Sigmoid colon (tissue), 7 donors: ENCODE data around the gene XIRP2. TPM values are rescaled to one million over a fixed set of nuclear protein-coding genes. Genes with fewer than 3 reads are reported as not detected.

Source experiments
- DNase-seq: peaks from one replicate; pipeline ENCODE4 v3.0.0-alpha.2; 2019
- H3K27ac ChIP-seq, 4 donors: fragments of 200-600 bp; sonication (generic); one replicate each; pipeline ENCODE4 v1.5.1; 2016 to 2019; ENCODE audit warnings: mild to moderate bottlenecking in 1 of 4
- H3K27me3 ChIP-seq, 3 donors: fragments of 200-600 bp; sonication (generic); one replicate each; pipeline ENCODE4 v1.5.1; 2019; ENCODE audit warnings: mild to moderate bottlenecking in 1 of 3
- H3K36me3 ChIP-seq, 4 donors: fragments of 200-600 bp; sonication (generic); one replicate each; pipeline ENCODE4 v1.5.1; 2016 to 2019
- H3K4me1 ChIP-seq, 4 donors: fragments of 200-600 bp; sonication (generic); one replicate each; pipeline ENCODE4 v1.5.1; 2017 to 2019
- H3K4me3 ChIP-seq, 4 donors: fragments of 200-600 bp; sonication (generic); one replicate each; pipeline ENCODE4 v1.5.1; 2017 to 2019; ENCODE audit warnings: mild to moderate bottlenecking in 2 of 4, moderate library complexity in 1 of 4
- H3K9me3 ChIP-seq, 4 donors: fragments of 200-600 bp in 3 of 4; sonication (generic) in 3 of 4; one replicate each; pipeline versions ENCODE4 v1.5.1 to v1.6.1; 2013 to 2019
- EP300 ChIP-seq, 4 donors: sonication (generic); formaldehyde crosslinking; IDR thresholded peaks; one replicate each; pipeline ENCODE4 v1.6.1; 2017; ENCODE audit warnings: antibody characterized with exemption in 4 of 4
- POLR2A ChIP-seq, 2 donors: fragments of 450-650 bp; IDR thresholded peaks; one replicate each; pipeline ENCODE4 v1.6.1; 2016; ENCODE audit warnings: antibody characterized with exemption in 2 of 2, mild to moderate bottlenecking in 2 of 2, moderate library complexity in 2 of 2
- POLR2AphosphoS5 ChIP-seq, 4 donors: sonication (generic); formaldehyde crosslinking; IDR thresholded peaks; one replicate each; pipeline ENCODE4 v1.6.1; 2017; ENCODE audit warnings: antibody characterized with exemption in 4 of 4
- WGBS, 2 donors: extraction: QIAGEN DNeasy Blood & Tissue Kit; methylation state at CpG; one replicate each; pipeline ENCODE4 v1.1.7; 2013; 5-methylcytosine and 5-hydroxymethylcytosine counted together
- intact Hi-C: fragments of 100-400 bp; cut with DNase I; formaldehyde crosslinking; loops from one replicate; pipeline ENCODE4 v1.15.1; 2023
- polyA plus RNA-seq, 3 donors: library from polyadenylated mRNA; stranded (reverse); fragments of 200-250 nt; gene quantifications; one replicate each; pipeline ENCODE4 v1.2.3, GENCODE V29; 2013
- total RNA-seq, 4 donors: library from RNA; depleted of rRNA; stranded (reverse); fragments of >200 nt; gene quantifications; one replicate each; pipeline ENCODE4 v1.1.0, GENCODE V29; 2016
- TF ChIP-seq, protein P1 (sequence below), 4 experiments: fragments of 450-650 bp in 3 of 4; fragments of 200-600 bp in 1 of 4; IDR thresholded peaks; one replicate each; pipeline ENCODE4 v1.5.1; 2016 to 2019; ENCODE audit warnings: antibody characterized with exemption in 4 of 4, mild to moderate bottlenecking in 3 of 4, moderate library complexity in 2 of 4
- donor health status: healthy with polysubstance abuse.
- donor health status: Bipolar disorder and iron deficiency.
- donor health status: healthy.

Gene XIRP2
- total RNA-seq (under 1 TPM in 1 of 4 donors, not detected in 3; under 0.01 TPM), polyA plus RNA-seq (1 to 10 TPM in 1 of 3 donors, under 1 TPM in 2; 0.17 to 1.8 (median 0.23) TPM)

DNA sequence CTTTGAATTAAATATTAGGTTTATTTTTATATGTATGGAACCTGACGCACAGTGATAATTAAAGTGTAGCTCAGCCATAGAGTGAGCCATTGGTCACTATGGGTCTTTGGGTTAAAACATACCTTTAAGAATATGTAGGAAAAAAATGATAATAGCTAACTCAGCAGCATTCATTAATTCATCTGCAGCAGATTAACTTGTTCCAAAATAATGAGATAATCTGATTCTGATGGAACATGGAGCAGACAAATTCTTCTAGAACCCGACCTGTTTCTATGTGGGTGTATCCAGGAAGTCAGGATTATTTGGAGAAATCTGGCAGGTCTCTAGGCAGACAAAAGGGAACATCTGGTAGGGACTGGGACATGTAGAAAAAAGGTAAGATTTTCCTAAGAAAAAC, at the start of gene XIRP2:
XIRP2 (plus strand) TSS at position 301 of the 400 bp plus-strand sequence. CDS start 15,003 bp downstream, outside the sequence.
- no peak within 1 kb of the TSS for H3K4me3 ChIP-seq
- DNase-seq = no peak
- intact Hi-C loops = no loop called here
- TF ChIP-seq POLR2AphosphoS5 (IDR thresholded peaks at IDR 0.05) = no peak
- TF ChIP-seq EP300 (IDR thresholded peaks at IDR 0.05) = no peak
- TF ChIP-seq POLR2A (IDR thresholded peaks at IDR 0.05) = no peak
- TF ChIP-seq, protein P1, sequence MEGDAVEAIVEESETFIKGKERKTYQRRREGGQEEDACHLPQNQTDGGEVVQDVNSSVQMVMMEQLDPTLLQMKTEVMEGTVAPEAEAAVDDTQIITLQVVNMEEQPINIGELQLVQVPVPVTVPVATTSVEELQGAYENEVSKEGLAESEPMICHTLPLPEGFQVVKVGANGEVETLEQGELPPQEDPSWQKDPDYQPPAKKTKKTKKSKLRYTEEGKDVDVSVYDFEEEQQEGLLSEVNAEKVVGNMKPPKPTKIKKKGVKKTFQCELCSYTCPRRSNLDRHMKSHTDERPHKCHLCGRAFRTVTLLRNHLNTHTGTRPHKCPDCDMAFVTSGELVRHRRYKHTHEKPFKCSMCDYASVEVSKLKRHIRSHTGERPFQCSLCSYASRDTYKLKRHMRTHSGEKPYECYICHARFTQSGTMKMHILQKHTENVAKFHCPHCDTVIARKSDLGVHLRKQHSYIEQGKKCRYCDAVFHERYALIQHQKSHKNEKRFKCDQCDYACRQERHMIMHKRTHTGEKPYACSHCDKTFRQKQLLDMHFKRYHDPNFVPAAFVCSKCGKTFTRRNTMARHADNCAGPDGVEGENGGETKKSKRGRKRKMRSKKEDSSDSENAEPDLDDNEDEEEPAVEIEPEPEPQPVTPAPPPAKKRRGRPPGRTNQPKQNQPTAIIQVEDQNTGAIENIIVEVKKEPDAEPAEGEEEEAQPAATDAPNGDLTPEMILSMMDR (IDR thresholded peaks at IDR 0.05) = no peak
- H3K27ac ChIP-seq = no peak within 1 kb of the TSS
- no peaks in the 10 kb centered on the region for H3K9me3 ChIP-seq
- 69 to 84% methylated on average over 2 of the region's 2 CpGs for WGBS, 2 donors
- H3K36me3 ChIP-seq = no peaks in the 10 kb centered on the region
- no peaks in the 10 kb centered on the region for H3K27me3 ChIP-seq
- H3K4me1 ChIP-seq = peaks cover 0 to 4% (median 0%) of the 10 kb centered on the region in 4 donors

DNA sequence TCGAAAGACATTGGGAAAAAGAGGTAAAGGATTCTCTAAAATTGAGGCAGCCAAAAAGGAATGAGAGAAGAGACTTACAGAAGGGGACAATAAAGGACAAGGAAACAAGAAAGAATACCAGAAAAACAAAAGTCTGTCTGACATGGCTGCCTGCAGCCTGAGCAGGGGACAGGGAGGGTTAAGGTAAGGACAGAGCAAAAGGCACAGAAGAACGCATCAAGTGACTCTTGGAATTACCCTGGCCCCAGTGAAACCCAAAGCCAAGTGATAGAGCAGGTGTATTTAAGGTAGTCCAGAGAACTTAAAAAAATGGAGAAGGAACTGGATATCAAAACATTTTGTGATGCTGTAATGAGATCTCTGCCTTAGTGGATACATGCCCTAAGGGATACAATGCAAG, 47.1 kb upstream of the XIRP2 start:
- no peaks in the 10 kb centered on the region for H3K9me3 ChIP-seq
- 64 to 75% methylated on average over 2 of the region's 2 CpGs for WGBS, 2 donors
- intact Hi-C loops = no loop called here

DNA sequence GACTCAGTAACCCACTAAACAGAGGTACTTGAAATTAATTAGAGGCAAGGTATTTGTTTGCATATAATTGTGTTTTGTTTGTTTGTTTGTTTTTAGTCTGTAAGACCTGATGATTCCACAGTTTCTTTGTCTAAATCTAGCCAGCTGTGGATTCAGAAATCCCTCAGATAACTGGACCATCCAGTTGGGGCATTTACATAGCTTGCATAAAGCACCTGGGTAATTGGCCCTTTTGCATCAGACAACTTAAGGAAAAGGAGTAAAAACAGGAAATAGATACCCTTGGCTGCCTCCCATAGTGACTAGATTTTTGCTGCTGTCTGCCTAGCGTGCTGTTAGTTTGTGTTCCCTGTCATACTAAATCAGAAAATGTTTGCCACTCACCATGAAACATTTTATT, 46.6 kb upstream of the XIRP2 start:
- WGBS, 2 donors = 46 to 50% methylated on average over 1 of the region's 1 CpG

More for the DNA sequence above, 47.1 kb upstream of the XIRP2 start:
- Histone ChIP-seq H3K27me3 (no peaks in the 10 kb centered on the region), H3K4me1 (no peaks in the 10 kb centered on the region), H3K27ac (no peak overlapping the region), H3K4me3 (no peak overlapping the region), H3K36me3 (no peaks in the 10 kb centered on the region)
- TF ChIP-seq, protein P1 (IDR thresholded peaks at IDR 0.05) = no peak
- TF ChIP-seq EP300 (IDR thresholded peaks at IDR 0.05) (no peak), POLR2AphosphoS5 (IDR thresholded peaks at IDR 0.05) (no peak), POLR2A (IDR thresholded peaks at IDR 0.05) (no peak)
- DNase-seq = no peak

DNA sequence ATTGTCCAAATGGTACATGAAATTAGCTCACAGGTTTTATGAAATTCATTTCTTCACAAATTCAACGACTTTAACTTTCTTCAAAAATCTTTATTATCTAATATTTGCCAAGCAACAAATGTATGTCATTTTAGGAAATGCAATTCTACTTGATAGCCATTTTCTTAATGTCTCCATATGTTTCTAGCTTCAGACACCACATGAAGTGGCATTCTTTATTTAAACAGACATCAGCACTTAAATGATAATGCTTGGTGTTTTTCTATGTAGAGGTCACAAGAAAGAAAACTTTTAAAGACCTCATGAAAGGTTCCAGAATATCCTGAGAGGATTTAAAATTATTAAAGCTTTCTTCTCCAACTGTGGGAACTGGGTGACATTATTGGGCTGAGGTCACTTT, 44.2 kb upstream of the XIRP2 start:
- H3K4me1 ChIP-seq = no peaks in the 10 kb centered on the region
- peaks cover 0 to 3% (median 0%) of the 10 kb centered on the region in 4 donors for H3K9me3 ChIP-seq
- no peak overlapping the region for H3K27ac ChIP-seq
- H3K4me3 ChIP-seq = no peak overlapping the region
- intact Hi-C loops = no loop called here
- WGBS, 2 donors = 73 to 88% methylated on average over 1 of the region's 1 CpG
- no peaks in the 10 kb centered on the region for H3K36me3 ChIP-seq
- H3K27me3 ChIP-seq = no peaks in the 10 kb centered on the region
- TF ChIP-seq EP300 (IDR thresholded peaks at IDR 0.05) (no peak), POLR2A (IDR thresholded peaks at IDR 0.05) (no peak), POLR2AphosphoS5 (IDR thresholded peaks at IDR 0.05) (no peak)
- TF ChIP-seq, protein P1 (IDR thresholded peaks at IDR 0.05) = no peak
- no peak for DNase-seq

More for the DNA sequence above, 46.6 kb upstream of the XIRP2 start:
- no peaks in the 10 kb centered on the region for H3K36me3 ChIP-seq
- no peaks in the 10 kb centered on the region for H3K4me1 ChIP-seq
- no peak overlapping the region for H3K27ac ChIP-seq
- H3K9me3 ChIP-seq = no peaks in the 10 kb centered on the region
- intact Hi-C loops = no loop called here
- H3K4me3 ChIP-seq = no peak overlapping the region
- DNase-seq = no peak
- no peaks in the 10 kb centered on the region for H3K27me3 ChIP-seq
- TF ChIP-seq EP300 (IDR thresholded peaks at IDR 0.05) (no peak), POLR2A (IDR thresholded peaks at IDR 0.05) (no peak), POLR2AphosphoS5 (IDR thresholded peaks at IDR 0.05) (no peak)
- TF ChIP-seq, protein P1 (IDR thresholded peaks at IDR 0.05) = no peak
